ENCODE data around the gene TBC1D32. TPM values are rescaled to one million over a fixed set of nuclear protein-coding genes. Genes with fewer than 3 reads are reported as not detected.
"Not testable (repeated sequence)": the region's sequence is repeated elsewhere in the genome, so short reads cannot be mapped to it uniquely, and the experiment has no call there.

Gene TBC1D32
- total RNA-seq, 1 donor from 2014 or later = 4.1 TPM

- DNase-seq (ENCODE audit: low read depth) = no peak
- H3K4me3 ChIP-seq (ENCODE audit: low read depth, low read length) = no peak overlapping the region
- no peaks in the 10 kb centered on the region for H3K36me3 ChIP-seq (ENCODE audit: control insufficient read depth, insufficient read depth, low read length)
- no peaks in the 10 kb centered on the region for H3K27me3 ChIP-seq (ENCODE audit: control insufficient read depth, insufficient read depth, low read length)
- TF ChIP-seq, protein P1, sequence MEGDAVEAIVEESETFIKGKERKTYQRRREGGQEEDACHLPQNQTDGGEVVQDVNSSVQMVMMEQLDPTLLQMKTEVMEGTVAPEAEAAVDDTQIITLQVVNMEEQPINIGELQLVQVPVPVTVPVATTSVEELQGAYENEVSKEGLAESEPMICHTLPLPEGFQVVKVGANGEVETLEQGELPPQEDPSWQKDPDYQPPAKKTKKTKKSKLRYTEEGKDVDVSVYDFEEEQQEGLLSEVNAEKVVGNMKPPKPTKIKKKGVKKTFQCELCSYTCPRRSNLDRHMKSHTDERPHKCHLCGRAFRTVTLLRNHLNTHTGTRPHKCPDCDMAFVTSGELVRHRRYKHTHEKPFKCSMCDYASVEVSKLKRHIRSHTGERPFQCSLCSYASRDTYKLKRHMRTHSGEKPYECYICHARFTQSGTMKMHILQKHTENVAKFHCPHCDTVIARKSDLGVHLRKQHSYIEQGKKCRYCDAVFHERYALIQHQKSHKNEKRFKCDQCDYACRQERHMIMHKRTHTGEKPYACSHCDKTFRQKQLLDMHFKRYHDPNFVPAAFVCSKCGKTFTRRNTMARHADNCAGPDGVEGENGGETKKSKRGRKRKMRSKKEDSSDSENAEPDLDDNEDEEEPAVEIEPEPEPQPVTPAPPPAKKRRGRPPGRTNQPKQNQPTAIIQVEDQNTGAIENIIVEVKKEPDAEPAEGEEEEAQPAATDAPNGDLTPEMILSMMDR (IDR thresholded peaks at IDR 0.05; ENCODE audit: insufficient read depth, low read length, poor library complexity, severe bottlenecking) = no peak
Observed at GRCh38 chr6:121302882-121303281, 31.4 kb downstream of the TBC1D32 start.

GRCh38 chr6:121301156-121301555 is 33.1 kb downstream of the TBC1D32 start:
- not testable (repeated sequence) for H3K4me3 ChIP-seq (ENCODE audit: low read depth, low read length); H3K27me3 ChIP-seq (ENCODE audit: control insufficient read depth, insufficient read depth, low read length); DNase-seq (ENCODE audit: low read depth); H3K36me3 ChIP-seq (ENCODE audit: control insufficient read depth, insufficient read depth, low read length)

- TF ChIP-seq, protein P1 (IDR thresholded peaks at IDR 0.05; ENCODE audit: insufficient read depth, low read length, poor library complexity, severe bottlenecking) = no peak
Observed at GRCh38 chr6:121297694-121298093, 36.6 kb downstream of the TBC1D32 start.

GRCh38 chr6:121285041-121285440 is 49.2 kb downstream of the TBC1D32 start:
- TF ChIP-seq, protein P1 (IDR thresholded peaks at IDR 0.05; ENCODE audit: insufficient read depth, low read length, poor library complexity, severe bottlenecking) = no peak

More at GRCh38 chr6:121297694-121298093, 36.6 kb downstream of the TBC1D32 start:
- H3K36me3 ChIP-seq (ENCODE audit: control insufficient read depth, insufficient read depth, low read length) = no peaks in the 10 kb centered on the region
- no peak overlapping the region for H3K4me3 ChIP-seq (ENCODE audit: low read depth, low read length)
- no peak for DNase-seq (ENCODE audit: low read depth)
- no peaks in the 10 kb centered on the region for H3K27me3 ChIP-seq (ENCODE audit: control insufficient read depth, insufficient read depth, low read length)

DNA sequence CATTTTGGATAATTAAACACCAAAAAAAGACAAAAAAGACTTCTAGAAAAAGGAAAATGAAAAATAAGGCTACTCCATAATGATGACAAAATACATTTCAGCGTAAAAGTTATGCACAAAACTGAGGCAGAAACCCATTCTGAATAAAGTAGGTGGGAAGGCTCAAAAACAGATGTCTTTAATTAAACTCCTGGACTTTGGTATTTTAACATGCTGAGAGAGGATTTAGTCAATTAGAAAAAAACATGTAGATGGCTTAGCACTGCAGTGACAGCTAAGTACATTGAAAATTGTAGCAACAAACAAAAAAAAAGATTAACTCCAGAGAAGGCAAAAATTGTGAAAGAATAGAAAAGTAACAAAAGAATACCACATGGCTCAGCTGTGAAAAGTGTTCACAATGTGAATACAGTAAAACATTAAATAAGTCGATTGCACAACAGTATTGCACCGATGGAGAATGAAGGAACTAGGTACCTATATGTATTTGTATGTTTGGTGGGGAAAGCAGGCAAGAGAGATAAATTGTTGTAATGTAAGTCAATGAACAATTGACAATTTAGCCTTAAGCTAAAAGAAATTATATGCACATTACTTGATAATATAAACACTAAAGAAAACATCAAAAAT is 59.5 kb downstream of the TBC1D32 start:
- H3K27me3 ChIP-seq (ENCODE audit: control insufficient read depth, insufficient read depth, low read length) = no peaks in the 10 kb centered on the region
- TF ChIP-seq, protein P1 (IDR thresholded peaks at IDR 0.05; ENCODE audit: insufficient read depth, low read length, poor library complexity, severe bottlenecking) = no peak
- DNase-seq (ENCODE audit: low read depth) = no peak
- H3K4me3 ChIP-seq (ENCODE audit: low read depth, low read length) = no peak overlapping the region
- no peaks in the 10 kb centered on the region for H3K36me3 ChIP-seq (ENCODE audit: control insufficient read depth, insufficient read depth, low read length)

More at GRCh38 chr6:121285041-121285440, 49.2 kb downstream of the TBC1D32 start:
- no peaks in the 10 kb centered on the region for H3K36me3 ChIP-seq (ENCODE audit: control insufficient read depth, insufficient read depth, low read length)
- H3K4me3 ChIP-seq (ENCODE audit: low read depth, low read length) = no peak overlapping the region
- H3K27me3 ChIP-seq (ENCODE audit: control insufficient read depth, insufficient read depth, low read length) = no peaks in the 10 kb centered on the region
- DNase-seq (ENCODE audit: low read depth) = no peak

DNA sequence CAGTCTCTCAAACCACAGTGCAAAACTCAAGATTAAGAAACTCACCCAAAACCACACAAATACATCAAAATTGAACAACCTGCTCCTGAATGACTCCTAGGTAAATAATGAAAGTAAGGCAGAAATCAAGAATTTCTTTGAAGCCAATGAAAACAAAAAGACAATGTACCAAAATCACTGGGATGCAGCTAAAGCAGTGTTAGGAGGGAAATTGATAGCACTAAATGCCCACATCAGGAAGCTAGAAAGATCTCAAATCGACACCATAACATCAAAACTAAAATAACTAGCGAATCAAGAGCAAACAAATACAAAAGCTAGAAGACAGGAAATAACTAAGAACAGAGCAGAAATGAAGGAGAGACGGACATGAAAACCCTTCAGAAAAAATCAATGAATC is 70.5 kb downstream of the TBC1D32 start:
- TF ChIP-seq, protein P1 (IDR thresholded peaks at IDR 0.05; ENCODE audit: insufficient read depth, low read length, poor library complexity, severe bottlenecking) = no peak
- DNase-seq (ENCODE audit: low read depth) = no peak
- Histone ChIP-seq H3K36me3 (ENCODE audit: control insufficient read depth, insufficient read depth, low read length) (no peaks in the 10 kb centered on the region), H3K4me3 (ENCODE audit: low read depth, low read length) (no peak overlapping the region), H3K27me3 (ENCODE audit: control insufficient read depth, insufficient read depth, low read length) (no peaks in the 10 kb centered on the region)

Data from kidney epithelial cell (primary cell).